GM21529 (cell line): ENCODE data around the gene ANXA3.
"Not testable (repeated sequence)": the region's sequence is repeated elsewhere in the genome, so short reads cannot be mapped to it uniquely, and the experiment has no call there.

ENCODE experiments used
- ATAC-seq: cut with Tn5 transposase; IDR thresholded peaks from one replicate; pipeline ENCODE4 v1.9.1; 2021; ENCODE audit not compliant: unreplicated experiment

Gene ANXA3

GRCh38 chr4:78551420-78552351 is at the start of gene ANXA3:
Gene ANXA3, plus strand, starts transcription at chr4:78551770. Its CDS starts 2,704 bp downstream, at chr4:78554474.
- ATAC-seq = peak; percentile 61

- not testable (repeated sequence) for ATAC-seq
Observed at GRCh38 chr4:78506260-78506659, 45.3 kb upstream of the ANXA3 start.

GRCh38 chr4:78509043-78509442 is 42.5 kb upstream of the ANXA3 start:
- no peak for ATAC-seq

- ATAC-seq = no peak
Observed at GRCh38 chr4:78510108-78510507, 41.5 kb upstream of the ANXA3 start.

GRCh38 chr4:78510681-78511080 is 40.9 kb upstream of the ANXA3 start:
- no peak for ATAC-seq

- ATAC-seq = no peak
Observed at GRCh38 chr4:78512357-78512920, 39.1 kb upstream of the ANXA3 start.

- no peak for ATAC-seq
Observed at GRCh38 chr4:78513411-78513975, 38.1 kb upstream of the ANXA3 start.

- no peak for ATAC-seq
Observed at GRCh38 chr4:78517050-78517652, 34.4 kb upstream of the ANXA3 start.

GRCh38 chr4:78518561-78518960 is 33.0 kb upstream of the ANXA3 start:
- ATAC-seq = no peak

GRCh38 chr4:78519962-78520361 is 31.6 kb upstream of the ANXA3 start:
- ATAC-seq = no peak

GRCh38 chr4:78520808-78521226 is 30.8 kb upstream of the ANXA3 start:
- ATAC-seq = no peak

- ATAC-seq = no peak
Observed at GRCh38 chr4:78524009-78524408, 27.6 kb upstream of the ANXA3 start.

- ATAC-seq = no peak
Observed at GRCh38 chr4:78525559-78525958, 26.0 kb upstream of the ANXA3 start.

GRCh38 chr4:78527103-78527502 is 24.5 kb upstream of the ANXA3 start:
- ATAC-seq = no peak

GRCh38 chr4:78527555-78527954 is 24.0 kb upstream of the ANXA3 start:
- ATAC-seq = no peak

GRCh38 chr4:78528327-78528726 is 23.2 kb upstream of the ANXA3 start:
- no peak for ATAC-seq

- ATAC-seq = no peak
Observed at GRCh38 chr4:78529569-78530209, 21.9 kb upstream of the ANXA3 start.

- no peak for ATAC-seq
Observed at GRCh38 chr4:78532046-78532445, 19.5 kb upstream of the ANXA3 start.

- ATAC-seq = no peak
Observed at GRCh38 chr4:78533854-78534253, 17.7 kb upstream of the ANXA3 start.

- no peak for ATAC-seq
Observed at GRCh38 chr4:78534286-78534955, 17.1 kb upstream of the ANXA3 start.

GRCh38 chr4:78542373-78542772 is 9.2 kb upstream of the ANXA3 start:
- ATAC-seq = no peak
